Activated CD8-positive, alpha-beta memory T cell treated with anti-CD3 and anti-CD28 coated beads, Interleukin-2, amount 50 U/mL, for 48 hours (primary cell): ENCODE data around the gene CYFIP2.
"Not testable (repeated sequence)": the region's sequence is repeated elsewhere in the genome, so short reads cannot be mapped to it uniquely, and the experiment has no call there.

Experiments
- DNase-seq: peaks from one replicate; pipeline ENCODE4 v3.0.0-alpha.2; 2020

The CYFIP2 gene

GRCh38 chr5:157400741-157401495 is 135.0 kb downstream of the CYFIP2 start:
- DNase-seq, result no peak

- DNase-seq, result no peak
Observed at GRCh38 chr5:157415838-157416237, 149.9 kb downstream of the CYFIP2 start.

GRCh38 chr5:157419521-157419920 is 153.6 kb downstream of the CYFIP2 start:
- not testable (repeated sequence) for DNase-seq

GRCh38 chr5:157429920-157430319 is 164.0 kb downstream of the CYFIP2 start:
- DNase-seq, result not testable (repeated sequence)

GRCh38 chr5:157431544-157432200 is 165.7 kb downstream of the CYFIP2 start:
- DNase-seq, result no peak

- DNase-seq, result no peak
Observed at GRCh38 chr5:157434096-157434495, 168.2 kb downstream of the CYFIP2 start.

- no peak for DNase-seq
Observed at GRCh38 chr5:157443041-157443549, 177.2 kb downstream of the CYFIP2 start.

GRCh38 chr5:157444224-157444623 is 178.3 kb downstream of the CYFIP2 start:
- DNase-seq, result no peak
